ENCODE results near the gene CLIC1.

GRCh38 chr6:31762356-31762755 is 26.0 kb upstream of the CLIC1 start, which contains the start of gene SAPCD1:
- TF ChIP-seq CTCF (IDR thresholded peaks at IDR 0.05) (no peak), POLR2A (IDR thresholded peaks at IDR 0.05) (no peak)
